ENCODE data around the gene MRPL17. TPM values are rescaled to one million over a fixed set of nuclear protein-coding genes. Genes with fewer than 3 reads are reported as not detected.

MRPL17 gene
- polyA plus RNA-seq, 1 donor from 2014 or later: 28.3 TPM

DNA sequence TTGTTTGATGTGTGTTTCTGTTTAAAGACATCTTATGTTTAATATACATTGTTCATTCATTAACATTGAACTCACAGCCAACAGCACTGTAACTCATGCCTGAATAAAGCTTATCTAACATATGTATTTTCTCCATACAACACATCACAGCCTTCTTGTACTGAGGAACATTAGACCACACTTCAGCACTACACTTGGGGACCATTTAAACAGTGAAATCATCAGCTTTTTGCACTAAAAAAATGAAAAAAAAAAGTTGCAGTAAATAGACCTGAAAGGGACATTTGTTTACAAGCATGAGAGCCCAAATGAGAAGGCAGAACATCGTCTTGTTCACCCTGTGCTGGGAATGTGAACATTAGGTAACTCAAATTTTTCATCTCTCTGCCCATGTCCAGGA lies 48.6 kb downstream of the MRPL17 start:
- no peak overlapping the region for H3K27ac ChIP-seq (ENCODE audit: low read length)

DNA sequence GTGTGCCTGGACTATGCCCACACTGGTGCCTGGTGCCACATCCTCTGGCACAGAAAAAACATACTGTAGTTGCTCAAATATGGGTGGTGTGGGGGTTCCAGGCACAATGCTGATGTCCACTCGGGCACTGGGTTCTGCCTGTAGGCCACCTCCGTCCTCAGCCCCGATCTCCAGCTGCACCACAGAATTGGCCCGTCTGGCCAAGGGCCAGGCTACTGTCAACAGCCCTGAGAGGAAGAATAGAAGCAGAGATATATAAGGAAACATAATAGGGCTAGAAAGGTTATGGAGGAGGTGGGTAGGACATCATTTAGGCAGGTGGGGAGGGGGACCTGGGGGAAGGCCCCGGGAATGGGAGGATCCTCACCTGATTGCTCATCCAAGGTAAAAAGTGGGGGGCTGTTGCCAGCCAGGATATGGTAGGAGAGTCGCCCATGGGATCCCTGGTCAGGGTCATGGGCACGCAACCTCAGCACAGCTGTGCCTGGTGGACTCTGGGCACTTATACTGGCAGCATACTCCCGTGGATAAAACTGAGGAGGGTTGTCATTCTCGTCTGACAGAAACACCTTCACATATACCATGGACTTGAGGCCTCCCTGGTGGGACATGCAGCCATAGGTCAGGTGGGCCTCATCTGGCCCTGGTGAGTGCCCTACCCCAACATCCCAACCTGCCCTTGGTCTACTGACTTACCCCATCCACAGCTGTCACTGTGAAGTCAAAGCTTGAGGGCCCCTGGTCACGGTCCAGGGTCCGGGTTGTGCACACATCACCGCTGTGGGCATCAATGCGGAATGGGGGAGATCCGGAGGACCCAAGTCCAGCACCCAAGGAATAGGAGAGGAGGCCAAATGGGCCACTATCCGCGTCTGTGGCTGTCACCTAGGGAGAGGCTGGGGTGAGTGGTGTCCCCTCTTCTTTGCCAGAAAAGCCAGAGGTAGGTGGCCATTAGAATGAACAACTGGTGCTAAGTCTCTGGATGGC lies 49.4 kb downstream of the MRPL17 start:
- H4K20me1 ChIP-seq (ENCODE audit: insufficient read depth): peaks cover 43% of the 10 kb centered on the region
- H3K9me2 ChIP-seq (ENCODE audit: insufficient read depth, low read length): no peaks in the 10 kb centered on the region
- H3K27ac ChIP-seq (ENCODE audit: low read length): no peak overlapping the region
- H3K79me2 ChIP-seq (replicated peaks; ENCODE audit: insufficient read depth, low read length): peaks cover 23% of the 10 kb centered on the region
- no peak overlapping the region for H3K9ac ChIP-seq (ENCODE audit: low read length)
- no peaks in the 10 kb centered on the region for H3F3A ChIP-seq (ENCODE audit: insufficient read depth, low read length, poor library complexity, severe bottlenecking)
- H3K36me3 ChIP-seq (ENCODE audit: insufficient read depth, low read length): peaks cover 13% of the 10 kb centered on the region
- no peak overlapping the region for H2AFZ ChIP-seq (ENCODE audit: low read depth, low read length)
- no peak overlapping the region for H3K4me3 ChIP-seq (ENCODE audit: low read length)
- no peaks in the 10 kb centered on the region for H3K9me3 ChIP-seq (ENCODE audit: low read length)
- H3K4me2 ChIP-seq (ENCODE audit: low read length): no peak overlapping the region
- H3K27me3 ChIP-seq (ENCODE audit: insufficient read depth, low read depth, low read length): no peaks in the 10 kb centered on the region
- TF ChIP-seq EZH2 (IDR thresholded peaks at IDR 0.05; ENCODE audit: borderline replicate concordance, insufficient read depth, low read length, poor library complexity, severe bottlenecking): no peak
- no peak for TF ChIP-seq EP300 (conservative IDR thresholded peaks at IDR 0.05; ENCODE audit: poor library complexity, severe bottlenecking)
- no peak for TF ChIP-seq RAD21 (conservative IDR thresholded peaks at IDR 0.05)
- TF ChIP-seq, protein P1, sequence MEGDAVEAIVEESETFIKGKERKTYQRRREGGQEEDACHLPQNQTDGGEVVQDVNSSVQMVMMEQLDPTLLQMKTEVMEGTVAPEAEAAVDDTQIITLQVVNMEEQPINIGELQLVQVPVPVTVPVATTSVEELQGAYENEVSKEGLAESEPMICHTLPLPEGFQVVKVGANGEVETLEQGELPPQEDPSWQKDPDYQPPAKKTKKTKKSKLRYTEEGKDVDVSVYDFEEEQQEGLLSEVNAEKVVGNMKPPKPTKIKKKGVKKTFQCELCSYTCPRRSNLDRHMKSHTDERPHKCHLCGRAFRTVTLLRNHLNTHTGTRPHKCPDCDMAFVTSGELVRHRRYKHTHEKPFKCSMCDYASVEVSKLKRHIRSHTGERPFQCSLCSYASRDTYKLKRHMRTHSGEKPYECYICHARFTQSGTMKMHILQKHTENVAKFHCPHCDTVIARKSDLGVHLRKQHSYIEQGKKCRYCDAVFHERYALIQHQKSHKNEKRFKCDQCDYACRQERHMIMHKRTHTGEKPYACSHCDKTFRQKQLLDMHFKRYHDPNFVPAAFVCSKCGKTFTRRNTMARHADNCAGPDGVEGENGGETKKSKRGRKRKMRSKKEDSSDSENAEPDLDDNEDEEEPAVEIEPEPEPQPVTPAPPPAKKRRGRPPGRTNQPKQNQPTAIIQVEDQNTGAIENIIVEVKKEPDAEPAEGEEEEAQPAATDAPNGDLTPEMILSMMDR (IDR thresholded peaks at IDR 0.05; ENCODE audit: poor library complexity, severe bottlenecking): no peak
- TF ChIP-seq REST (IDR thresholded peaks at IDR 0.05; ENCODE audit: borderline replicate concordance): no peak

More for the DNA sequence above, 48.6 kb downstream of the MRPL17 start:
- TF ChIP-seq, protein P1 (IDR thresholded peaks at IDR 0.05; ENCODE audit: poor library complexity, severe bottlenecking): no peak
- TF ChIP-seq MXI1 (conservative IDR thresholded peaks at IDR 0.05; ENCODE audit: poor library complexity, severe bottlenecking) (no peak), EZH2 (IDR thresholded peaks at IDR 0.05; ENCODE audit: borderline replicate concordance, insufficient read depth, low read length, poor library complexity, severe bottlenecking) (no peak), REST (IDR thresholded peaks at IDR 0.05; ENCODE audit: borderline replicate concordance) (no peak), EP300 (conservative IDR thresholded peaks at IDR 0.05; ENCODE audit: poor library complexity, severe bottlenecking) (no peak), SMC3 (conservative IDR thresholded peaks at IDR 0.05; ENCODE audit: poor library complexity) (no peak), TAF1 (IDR thresholded peaks at IDR 0.05; ENCODE audit: low read depth) (no peak)
- peaks cover 50% of the 10 kb centered on the region for H4K20me1 ChIP-seq (ENCODE audit: insufficient read depth)
- H3K4me3 ChIP-seq (ENCODE audit: low read length): no peak overlapping the region
- H3K9me2 ChIP-seq (ENCODE audit: insufficient read depth, low read length): no peaks in the 10 kb centered on the region
- no peaks in the 10 kb centered on the region for H3K27me3 ChIP-seq (ENCODE audit: insufficient read depth, low read depth, low read length)
- no peak overlapping the region for H3K4me2 ChIP-seq (ENCODE audit: low read length)
- no peaks in the 10 kb centered on the region for H3F3A ChIP-seq (ENCODE audit: insufficient read depth, low read length, poor library complexity, severe bottlenecking)
- peaks cover 31% of the 10 kb centered on the region for H3K79me2 ChIP-seq (replicated peaks; ENCODE audit: insufficient read depth, low read length)
- no peak overlapping the region for H3K9ac ChIP-seq (ENCODE audit: low read length)
- H3K36me3 ChIP-seq (ENCODE audit: insufficient read depth, low read length): peaks cover 13% of the 10 kb centered on the region
- no peak overlapping the region for H2AFZ ChIP-seq (ENCODE audit: low read depth, low read length)
- no peaks in the 10 kb centered on the region for H3K9me3 ChIP-seq (ENCODE audit: low read length)
